RPMI8226 (cell line): ENCODE measurements around the gene TRMT1L.
A peak's percentile ranks its signal among the peaks of the same experiment; 100 is the strongest.
"Not testable (repeated sequence)": the region's sequence is repeated elsewhere in the genome, so short reads cannot be mapped to it uniquely, and the experiment has no call there.

ENCODE experiments used
- DNase-seq: peaks from one replicate; pipeline ENCODE4 v3.0.0-alpha.2; 2015

The TRMT1L gene, protein sequence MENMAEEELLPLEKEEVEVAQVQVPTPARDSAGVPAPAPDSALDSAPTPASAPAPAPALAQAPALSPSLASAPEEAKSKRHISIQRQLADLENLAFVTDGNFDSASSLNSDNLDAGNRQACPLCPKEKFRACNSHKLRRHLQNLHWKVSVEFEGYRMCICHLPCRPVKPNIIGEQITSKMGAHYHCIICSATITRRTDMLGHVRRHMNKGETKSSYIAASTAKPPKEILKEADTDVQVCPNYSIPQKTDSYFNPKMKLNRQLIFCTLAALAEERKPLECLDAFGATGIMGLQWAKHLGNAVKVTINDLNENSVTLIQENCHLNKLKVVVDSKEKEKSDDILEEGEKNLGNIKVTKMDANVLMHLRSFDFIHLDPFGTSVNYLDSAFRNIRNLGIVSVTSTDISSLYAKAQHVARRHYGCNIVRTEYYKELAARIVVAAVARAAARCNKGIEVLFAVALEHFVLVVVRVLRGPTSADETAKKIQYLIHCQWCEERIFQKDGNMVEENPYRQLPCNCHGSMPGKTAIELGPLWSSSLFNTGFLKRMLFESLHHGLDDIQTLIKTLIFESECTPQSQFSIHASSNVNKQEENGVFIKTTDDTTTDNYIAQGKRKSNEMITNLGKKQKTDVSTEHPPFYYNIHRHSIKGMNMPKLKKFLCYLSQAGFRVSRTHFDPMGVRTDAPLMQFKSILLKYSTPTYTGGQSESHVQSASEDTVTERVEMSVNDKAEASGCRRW

DNA sequence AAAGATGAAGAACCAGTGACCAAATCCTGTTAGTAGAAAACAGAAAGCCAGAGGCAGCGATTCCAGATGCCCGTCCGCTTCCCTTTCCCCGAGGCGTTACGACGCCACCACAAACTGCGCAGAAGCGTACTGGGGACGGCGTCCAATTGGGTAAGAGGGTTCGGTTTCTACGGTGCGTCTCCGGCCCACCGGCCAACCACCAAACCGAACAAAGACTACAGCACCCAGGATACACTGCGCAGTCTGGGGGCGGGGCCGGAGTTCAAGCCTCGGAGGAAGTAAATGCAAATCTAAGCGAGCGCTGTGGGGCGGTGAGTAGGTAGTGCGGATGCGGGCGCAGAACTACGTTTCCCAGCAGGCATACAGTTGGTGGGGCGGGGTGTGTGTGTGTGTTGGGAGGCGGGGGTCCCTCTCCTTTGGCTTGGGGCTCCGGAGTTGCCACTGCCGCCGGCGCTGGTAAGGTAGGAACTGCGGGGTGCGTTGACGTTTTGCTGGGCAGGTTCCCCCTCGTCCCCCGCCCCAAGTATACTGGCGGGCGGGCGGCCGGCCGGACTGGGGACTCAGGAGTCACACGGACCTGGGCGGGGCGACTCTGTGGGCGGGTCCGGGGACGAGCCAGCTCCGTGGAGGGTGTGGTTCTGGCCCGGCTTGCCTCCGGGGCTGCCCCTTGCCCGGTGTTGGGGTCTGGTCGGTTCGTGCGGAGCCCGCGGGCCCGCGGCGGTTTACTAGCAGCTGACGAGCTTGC, at the start of gene TRMT1L, which contains the start of gene SWT1:
Gene TRMT1L, minus strand, starts transcription at position 100 of the 745 bp plus-strand sequence. CDS start 241 bp downstream, outside the sequence.
Gene SWT1, plus strand, starts transcription at position 314 of the 745 bp plus-strand sequence. CDS start 3,675 bp downstream, outside the sequence.
- peak; percentile 100 for DNase-seq

DNA sequence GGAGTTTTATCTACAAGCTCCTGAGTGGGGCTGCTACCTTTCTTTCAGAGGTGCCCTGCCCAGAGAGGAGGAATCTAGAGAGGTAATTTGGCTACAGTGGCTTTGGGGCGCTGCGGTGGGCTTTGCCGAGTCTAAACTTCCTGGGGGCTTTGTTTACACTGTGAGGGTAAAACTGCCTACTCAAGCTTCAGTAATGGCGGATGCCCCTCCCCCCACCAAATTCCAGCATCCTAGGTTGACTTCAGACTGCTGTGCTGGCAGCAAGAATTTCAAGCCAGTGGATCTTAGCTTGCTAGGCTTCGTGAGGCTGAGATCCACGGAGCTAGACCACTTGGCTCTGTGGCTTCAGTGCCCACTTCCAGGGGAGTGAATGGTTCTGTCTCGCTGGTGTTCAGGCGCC, 44.1 kb upstream of the TRMT1L start:
- DNase-seq, result no peak

DNA sequence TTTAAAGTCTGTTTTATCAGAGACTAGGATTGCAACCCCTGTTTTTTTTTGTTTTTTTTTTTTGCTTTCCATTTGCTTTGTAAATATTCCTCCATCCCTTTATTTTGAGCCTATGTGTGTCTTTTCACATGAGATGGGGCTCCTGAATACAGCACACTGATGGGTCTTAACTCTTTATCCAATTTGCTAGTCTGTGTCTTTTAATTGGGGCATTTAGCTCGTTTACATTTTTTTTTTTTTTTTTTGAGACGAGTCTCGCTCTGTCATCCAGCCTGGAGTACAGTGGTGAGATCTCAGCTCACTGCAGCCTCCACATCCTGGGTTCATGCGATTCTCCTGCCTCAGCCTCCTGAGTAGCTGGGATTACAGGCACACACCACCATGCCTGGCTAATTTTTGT, 42.0 kb upstream of the TRMT1L start:
- DNase-seq, result not testable (repeated sequence)

DNA sequence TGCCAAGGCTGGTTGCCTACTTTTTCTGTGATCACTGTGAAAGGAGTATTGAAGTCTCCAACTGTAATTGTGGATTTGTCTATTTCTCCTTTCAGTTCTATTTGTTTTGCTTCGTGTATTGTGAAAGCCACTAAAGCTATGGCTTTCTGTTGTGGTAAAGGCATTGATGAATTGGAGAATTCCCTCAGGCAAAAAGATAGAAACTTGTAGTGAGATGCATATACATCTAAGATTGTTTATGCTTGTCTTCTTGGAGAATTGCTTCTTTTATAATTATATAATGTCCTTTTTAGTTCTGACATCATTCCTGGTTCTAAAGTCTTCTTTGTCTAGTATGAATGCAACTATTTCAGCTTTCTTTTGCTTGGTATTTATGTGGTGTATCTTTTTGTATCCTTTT, 37.0 kb upstream of the TRMT1L start:
- DNase-seq, result no peak

DNA sequence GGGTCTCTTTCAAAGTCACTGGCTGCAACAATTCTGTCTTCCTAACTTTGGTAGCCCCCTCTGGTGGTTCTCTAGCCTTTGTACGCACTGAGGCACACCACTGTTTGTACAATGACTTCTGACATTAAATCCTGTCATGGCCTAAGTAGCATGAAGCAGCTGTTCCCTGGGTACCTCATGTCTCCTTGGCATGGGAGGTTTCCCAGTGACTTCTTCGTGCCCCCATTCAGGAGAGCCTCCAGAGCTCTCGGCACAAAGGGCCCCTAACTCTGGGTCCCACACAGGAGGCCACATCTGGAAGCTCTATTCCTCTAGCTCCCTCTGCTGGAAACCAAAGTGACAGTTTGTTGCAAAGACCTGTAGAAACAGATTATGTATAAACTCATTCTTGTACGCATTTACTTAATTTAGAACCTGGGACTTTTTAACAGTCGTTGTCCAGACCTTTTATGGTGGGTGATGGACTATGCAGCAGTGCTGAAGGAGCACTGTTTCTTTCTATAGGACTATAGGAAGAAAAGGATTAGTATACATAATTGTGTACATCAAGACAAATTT, 13.6 kb upstream of the TRMT1L start:
- peak; percentile 71 for DNase-seq

DNA sequence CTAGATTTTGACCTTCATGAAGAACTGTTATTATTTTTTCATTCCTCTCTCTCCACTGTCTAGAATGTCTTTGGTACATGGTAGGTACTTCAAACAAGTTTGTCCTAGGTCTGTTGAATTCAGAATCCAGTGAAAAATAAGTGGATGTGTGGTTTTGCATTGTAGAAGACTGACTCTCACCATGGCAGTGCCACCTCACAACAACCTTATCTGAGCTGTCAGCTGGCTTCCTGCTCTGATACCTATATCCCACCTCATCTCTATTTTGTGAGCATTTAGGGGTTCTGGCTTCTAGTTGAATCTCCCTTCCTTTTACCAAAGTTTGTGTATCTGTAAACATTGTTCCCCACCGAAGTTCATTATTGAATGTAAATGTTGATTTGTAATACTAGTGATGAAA, 9.4 kb upstream of the TRMT1L start:
- no peak for DNase-seq

DNA sequence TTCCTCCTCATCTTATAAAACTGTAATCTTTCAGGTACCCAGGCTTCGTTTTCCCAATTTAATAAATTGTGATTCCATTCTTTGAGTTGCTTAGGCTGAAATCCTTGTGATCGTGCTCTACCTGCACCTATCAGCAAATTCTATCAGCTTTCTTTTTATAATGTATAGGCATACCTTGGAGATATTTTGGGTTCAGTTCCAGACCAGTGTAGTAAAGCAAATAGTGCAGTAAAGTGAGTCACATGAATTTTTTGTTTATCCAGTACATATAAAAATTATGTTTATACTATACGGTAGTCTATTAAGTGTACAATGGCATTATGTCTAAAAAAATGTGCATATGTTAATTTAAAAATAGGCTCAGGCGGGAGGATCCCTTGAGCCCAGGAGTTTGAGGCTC, 5.7 kb upstream of the TRMT1L start:
- no peak for DNase-seq

DNA sequence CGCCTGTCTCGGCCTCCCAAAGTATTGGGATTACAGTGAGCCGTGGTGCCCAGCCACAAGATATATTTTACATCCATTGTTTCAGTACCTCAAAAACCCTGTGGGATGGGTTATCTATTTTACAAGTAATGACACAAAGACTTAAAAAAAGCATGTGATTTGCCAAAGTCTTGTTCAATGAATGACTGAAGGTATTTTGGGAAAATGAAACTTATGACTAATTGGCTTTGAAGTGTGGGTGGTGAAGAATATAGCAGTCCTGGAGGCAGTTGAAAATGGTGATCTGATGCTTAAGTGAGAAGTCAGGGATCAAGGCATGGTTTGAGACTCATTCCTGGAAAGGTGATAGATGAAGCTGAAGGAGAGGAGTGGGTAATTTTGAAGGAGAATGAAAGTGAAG, 3.2 kb upstream of the TRMT1L start:
- DNase-seq, result no peak

DNA sequence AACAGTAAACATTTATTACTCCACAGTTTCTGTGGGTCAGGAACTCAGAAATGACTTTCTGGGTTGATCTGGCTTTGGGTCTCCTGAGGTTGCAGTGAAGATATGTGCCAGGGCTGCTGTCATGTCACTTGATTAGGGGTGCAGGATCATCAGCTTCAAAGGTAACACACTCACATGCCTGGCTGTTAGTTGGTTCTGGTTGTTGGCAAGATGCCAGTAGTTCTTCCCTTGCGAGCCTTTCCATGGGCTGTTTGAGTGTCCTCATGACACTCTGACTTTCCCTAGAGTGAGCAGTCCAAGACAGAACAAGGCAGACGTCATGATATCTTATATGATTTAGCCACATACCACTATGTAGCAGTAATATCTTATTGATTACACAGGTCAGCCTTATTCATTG, 2.0 kb upstream of the TRMT1L start:
- no peak for DNase-seq

DNA sequence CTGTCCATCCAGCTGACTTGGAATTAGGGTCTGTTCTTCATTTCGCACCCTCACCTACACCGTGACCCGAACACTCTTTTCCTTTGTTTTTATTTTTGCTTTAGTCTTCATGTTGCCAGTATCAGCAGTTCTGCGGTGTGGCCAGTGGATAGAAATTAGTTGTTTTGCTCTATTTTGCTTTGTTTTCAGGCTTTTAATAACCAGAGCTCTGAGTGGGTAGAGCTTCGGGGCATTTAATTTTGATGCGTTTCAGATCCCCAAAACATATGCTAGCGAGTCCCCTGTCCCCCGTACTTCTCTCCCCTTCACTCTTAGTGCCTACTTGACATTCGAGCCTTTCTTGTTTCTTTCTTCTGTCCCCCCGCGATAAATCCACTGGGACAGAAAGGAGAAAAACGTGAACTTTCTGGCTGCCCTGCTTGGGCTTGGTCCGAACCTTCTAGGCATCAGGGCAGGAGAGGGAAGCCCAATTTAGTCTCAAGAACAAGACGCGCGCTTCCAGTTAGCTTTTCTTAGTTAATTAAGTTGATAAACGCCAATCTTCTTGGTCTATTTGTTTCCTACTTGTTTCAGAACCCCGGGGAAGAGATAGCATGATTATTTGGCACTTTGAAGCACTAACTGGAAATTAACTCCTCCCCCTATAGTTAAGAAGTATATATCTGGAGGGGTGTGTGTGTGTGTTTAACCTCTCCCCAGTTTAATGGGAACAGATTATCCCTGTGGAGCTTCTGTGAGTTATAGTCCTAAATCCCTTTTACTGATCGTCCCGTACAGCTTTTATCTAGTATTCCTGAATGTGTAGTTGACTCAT, 1.1 kb upstream of the TRMT1L start:
- DNase-seq, result no peak

DNA sequence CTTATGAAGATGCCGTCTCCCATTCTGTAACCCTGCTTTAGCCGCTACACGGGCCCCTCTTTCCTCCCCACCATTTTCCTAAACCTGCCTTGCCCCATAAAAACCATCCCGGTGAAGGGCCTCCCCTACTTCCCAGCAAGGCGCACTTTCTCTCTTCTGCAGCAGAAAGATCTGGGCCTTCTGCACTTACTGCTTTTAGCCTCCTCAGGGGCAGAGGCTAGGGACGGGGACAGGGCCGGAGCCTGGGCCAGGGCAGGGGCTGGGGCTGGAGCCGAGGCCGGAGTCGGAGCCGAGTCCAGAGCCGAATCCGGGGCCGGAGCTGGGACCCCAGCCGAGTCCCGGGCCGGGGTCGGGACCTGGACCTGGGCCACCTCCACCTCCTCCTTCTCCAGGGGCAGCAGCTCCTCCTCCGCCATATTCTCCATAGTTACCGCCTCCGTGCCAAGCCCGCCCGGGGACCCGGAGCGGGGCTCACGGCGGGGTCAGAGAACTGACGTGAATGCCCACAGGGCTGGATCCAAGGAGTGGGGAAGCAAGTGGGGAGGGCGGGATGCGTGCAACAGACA, 382 bp downstream of the TRMT1L start:
- peak; percentile 43 for DNase-seq

DNA sequence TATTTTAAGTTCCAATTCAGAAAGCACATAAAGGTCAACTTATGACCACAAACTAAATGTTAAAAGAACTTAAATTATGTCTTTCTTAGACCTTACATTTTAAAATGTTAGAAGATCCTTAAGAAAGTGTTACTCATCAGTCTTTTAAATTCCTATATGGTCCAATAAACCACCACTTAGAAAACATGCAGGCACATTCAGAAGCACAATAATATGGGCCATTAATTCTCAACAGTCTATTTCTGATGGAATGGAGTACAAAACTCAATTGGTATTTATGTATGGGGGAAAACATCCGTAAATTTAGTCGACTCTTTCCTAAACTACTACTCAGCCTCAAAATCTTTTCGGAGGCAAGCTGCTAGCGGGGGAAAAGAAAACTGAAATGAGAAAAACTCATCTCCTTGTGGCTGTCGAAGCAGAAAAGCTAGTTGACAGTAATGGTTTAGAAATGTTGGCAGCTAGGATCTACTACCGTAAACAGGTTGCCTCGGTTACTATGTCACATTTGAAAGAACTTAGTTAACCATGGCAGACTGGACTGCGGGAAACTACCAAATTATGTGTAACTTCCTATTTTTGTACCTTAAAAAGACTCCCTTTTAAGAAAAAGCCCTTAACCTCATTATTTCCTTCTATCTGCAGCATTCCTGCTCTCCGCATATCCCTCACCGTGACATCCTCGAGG, 1.0 kb downstream of the TRMT1L start:
- DNase-seq, result peak; percentile 48

DNA sequence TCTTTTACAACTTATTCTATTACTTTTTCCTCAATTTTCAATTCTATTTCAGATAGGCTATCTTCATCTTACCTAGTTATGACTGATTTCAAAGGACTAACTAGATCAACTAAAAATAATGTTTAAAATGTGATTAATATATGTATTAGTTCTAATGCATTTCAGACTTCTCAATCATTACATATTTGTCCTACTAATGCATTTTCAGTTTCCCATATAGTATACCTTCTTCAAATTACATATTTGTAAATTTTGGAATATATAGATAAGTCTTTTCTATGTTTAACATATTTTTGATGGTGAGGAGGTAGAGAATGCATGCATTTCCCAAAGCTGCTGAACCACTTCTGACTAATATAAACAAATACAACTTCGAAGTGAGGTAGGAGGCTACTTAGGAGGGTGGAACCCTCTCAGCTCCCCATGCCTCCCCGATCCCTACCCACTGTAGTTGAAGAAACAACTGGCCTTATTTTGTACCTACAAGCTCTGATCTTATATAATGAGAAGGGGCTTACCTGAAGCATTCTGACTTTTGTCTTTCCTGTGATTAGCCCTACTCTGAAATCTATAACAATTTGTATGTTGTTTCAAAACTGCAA, 1.7 kb downstream of the TRMT1L start:
- no peak for DNase-seq

DNA sequence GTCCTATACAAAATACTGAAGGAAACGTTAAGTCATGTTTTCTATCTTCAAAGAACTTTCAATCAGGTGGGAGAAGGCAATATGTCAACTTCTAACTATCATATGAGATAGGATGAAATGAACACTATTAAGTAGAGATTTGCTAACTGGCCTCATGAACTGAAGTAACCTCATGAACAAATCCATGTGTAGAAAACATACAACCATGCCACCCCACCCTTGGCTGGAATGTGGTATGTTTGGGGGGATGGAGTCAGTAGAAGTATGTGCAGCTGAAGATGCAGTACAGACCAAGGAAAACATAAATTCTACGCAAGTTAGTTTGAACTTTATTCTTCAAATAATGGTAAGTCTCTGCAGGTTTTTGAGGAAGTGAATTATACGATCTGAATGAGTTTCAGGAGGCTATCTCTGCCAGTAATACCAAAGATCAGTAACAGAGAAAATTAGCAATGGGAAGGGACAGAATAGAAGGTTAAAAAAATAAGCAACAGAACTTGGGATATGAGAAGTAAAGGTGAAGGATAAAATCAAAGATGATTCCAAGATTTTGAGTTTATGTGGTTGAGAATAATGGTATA, 4.5 kb downstream of the TRMT1L start:
- no peak for DNase-seq

DNA sequence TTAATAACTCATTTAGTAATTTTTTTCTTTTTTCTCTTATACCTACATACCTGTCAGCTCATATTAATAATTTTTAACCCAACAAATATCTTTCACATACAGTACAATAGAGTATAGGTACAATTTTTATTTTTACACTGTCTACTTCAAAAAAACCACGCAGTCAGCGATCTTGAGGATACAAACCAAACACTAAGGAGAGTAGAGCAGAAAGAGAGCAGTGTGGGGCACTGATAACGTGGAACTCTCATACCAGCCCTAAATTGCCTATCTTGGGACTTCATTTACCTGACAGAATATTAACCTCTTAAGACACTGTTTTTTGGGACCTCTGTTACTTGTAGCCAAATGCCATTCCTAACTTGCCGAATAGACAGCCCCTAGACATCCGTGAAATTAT, 5.5 kb downstream of the TRMT1L start:
- no peak for DNase-seq

DNA sequence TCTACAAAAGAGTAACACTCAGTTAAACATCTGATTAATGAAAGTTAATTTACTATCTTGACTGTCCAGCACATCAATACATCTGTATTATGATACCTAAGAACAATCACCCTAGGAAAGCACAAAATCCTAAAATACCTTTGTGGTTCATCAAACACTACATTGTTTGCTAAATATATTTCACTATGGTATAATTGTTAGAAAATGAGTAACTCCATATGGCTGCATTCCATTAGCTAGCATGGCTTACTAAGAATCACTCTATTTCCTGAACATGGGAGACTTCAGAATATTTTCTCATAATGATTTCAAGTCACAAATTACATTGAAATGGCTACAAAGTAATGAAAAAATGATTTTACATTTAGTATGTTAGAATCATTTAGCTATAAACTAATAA, 12.5 kb downstream of the TRMT1L start:
- no peak for DNase-seq

DNA sequence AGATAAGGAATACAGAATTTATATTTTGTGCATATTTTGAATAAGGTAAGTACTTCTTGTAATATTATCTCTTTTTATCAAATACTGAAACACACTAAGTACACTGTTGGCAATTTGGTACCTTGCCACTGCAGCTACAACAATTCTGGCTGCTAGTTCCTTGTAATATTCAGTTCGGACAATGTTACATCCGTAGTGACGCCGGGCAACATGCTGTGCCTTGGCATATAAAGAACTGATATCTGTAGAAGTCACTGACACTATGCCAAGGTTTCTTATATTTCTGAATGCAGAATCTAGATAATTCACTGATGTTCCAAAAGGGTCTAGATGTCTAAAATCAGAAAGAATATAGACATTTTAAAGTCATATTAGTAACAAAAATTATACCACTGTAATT, 17.5 kb downstream of the TRMT1L start:
- DNase-seq, result no peak

DNA sequence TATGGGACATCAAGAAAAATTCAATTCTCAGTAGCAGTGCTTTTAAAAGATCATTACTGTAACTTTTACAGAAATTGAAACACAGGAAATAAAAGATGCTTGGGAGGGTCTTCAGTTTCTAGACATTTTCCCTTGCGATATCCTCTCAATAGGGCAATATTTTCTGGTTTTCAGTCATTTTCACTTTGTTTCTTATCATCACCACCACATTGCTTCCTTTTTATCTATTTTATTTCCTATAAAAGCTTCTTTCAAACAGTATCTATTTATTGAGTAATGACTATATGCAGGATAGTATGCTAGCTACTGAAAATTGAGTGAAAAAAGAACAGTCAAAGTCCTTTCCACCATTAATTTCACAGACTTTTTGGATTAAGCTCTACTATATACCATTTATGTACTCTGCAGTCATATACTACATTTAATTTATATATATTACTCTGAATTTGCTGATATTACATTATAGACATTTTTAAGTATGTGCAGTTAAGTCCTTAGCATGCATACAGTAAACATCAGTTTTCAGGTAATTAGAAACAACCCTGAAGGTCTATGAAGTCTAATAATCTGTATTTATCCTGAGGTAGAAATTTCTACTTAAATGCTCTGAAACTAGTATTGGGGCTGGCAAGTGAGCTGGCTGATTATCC, 18.7 kb downstream of the TRMT1L start:
- no peak for DNase-seq

DNA sequence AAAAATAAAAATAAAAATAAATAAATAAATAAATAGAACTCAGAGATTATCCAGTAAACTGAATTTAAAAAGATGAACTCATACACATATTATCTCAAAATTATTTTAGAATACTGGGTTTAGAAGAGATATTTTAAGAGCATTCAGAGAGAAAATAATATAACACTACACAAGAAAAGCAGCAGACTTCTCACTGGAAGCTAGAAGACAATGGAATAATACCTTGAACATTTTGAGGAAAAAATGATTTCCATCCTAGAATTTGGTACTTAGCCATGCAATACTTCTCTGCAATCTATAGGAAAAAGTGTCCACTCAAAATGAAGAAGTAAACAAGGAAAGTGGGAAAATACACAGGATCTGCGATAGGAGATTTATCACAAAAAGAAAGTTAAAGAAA, 24.2 kb downstream of the TRMT1L start:
- DNase-seq, result no peak

DNA sequence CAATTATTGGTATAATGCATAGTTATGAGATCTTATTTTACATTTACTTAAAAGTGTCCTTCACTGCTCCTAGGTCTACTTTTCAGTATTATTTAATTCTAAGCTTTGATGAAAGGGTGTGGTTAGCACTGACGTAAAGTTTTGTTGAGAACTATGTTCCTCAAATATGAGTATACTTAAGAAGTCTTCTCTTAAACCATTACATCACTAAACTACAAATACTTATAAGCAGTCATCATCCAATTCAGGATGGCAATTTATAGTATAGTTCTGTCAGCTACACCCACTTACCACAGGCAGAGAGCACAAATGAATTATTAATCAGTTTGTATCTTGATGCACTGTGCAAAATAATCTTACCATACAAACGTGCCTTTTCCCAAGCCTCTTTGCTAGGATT, 27.0 kb downstream of the TRMT1L start:
- DNase-seq, result no peak
